Right lobe of liver (tissue), 6 donors: ENCODE data around the gene PELI2. TPM values are rescaled to one million over a fixed set of nuclear protein-coding genes. Genes with fewer than 3 reads are reported as not detected.
A peak's percentile ranks its signal among the peaks of the same experiment; 100 is the strongest.

Source experiments
- ATAC-seq, 4 donors: fragments of 200-7000 bp; cut with Tn5 transposase; one replicate each; pipeline ENCODE4 v1.9.1; 2020; ENCODE audit warnings: mild to moderate bottlenecking in 4 of 4, moderate library complexity in 4 of 4
- DNase-seq, 3 donors: peaks; one replicate each; pipeline ENCODE4 v3.0.0-alpha.2; 2020
- H3K27ac ChIP-seq, 3 donors: fragments of 200-600 bp; one replicate each; pipeline ENCODE4 v1.8.0; 2022
- H3K27me3 ChIP-seq, 2 donors: fragments of 200-600 bp; one replicate each; pipeline ENCODE4 v1.8.0; 2022
- H3K36me3 ChIP-seq, 4 donors: fragments of 200-600 bp; sonication (generic) in 1 of 4; one replicate each; pipeline versions ENCODE4 v1.5.1 to v1.8.0; 2017 to 2022; ENCODE audit warnings: control low read depth in 1 of 4
- H3K4me1 ChIP-seq, 4 donors: fragments of 200-600 bp; sonication (generic) in 1 of 4; one replicate each; pipeline versions ENCODE4 v1.5.1 to v1.8.0; 2017 to 2022; ENCODE audit warnings: control low read depth in 1 of 4
- H3K4me3 ChIP-seq, 3 donors: fragments of 200-600 bp; one replicate each; pipeline ENCODE4 v1.8.0; 2022
- H3K9me3 ChIP-seq, 4 donors: fragments of 200-600 bp; sonication (generic) in 1 of 4; one replicate each; pipeline versions ENCODE4 v1.5.1 to v1.8.0; 2017 to 2022; ENCODE audit warnings: control low read depth in 1 of 4
- POLR2A ChIP-seq: fragments of 450-650 bp; IDR thresholded peaks from one replicate; pipeline ENCODE4 v1.6.1; 2017; ENCODE audit warnings: antibody characterized with exemption, mild to moderate bottlenecking
- WGBS: methylation state at CpG from one replicate; pipeline ENCODE4 v1.1.6; 2018; ENCODE audit warnings: low coverage, low lambda C conversion rate; ENCODE audit not compliant: insufficient coverage; ENCODE audit errors: missing lambda C conversion rate; 5-methylcytosine and 5-hydroxymethylcytosine counted together
- intact Hi-C, 2 donors: fragments of 100-400 bp; cut with DNase I; formaldehyde crosslinking; loops; one replicate each; pipeline versions ENCODE4 v1.11.2 to v1.14.1; 2022
- total RNA-seq, 6 experiments: library from RNA; depleted of rRNA in 2 of 6; stranded (reverse); fragments of >200 nt in 2 of 6; fragmentation: NEBNext Ultra II Directional in 3 of 6; extraction: Animal tissue kit (Norgen Biotek cat#: 25700) in 3 of 6; gene quantifications; one replicate each; pipeline versions ENCODE4 v1.1.0 to v1.2.4, GENCODE V29; 2016 to 2023
- TF ChIP-seq, protein P1 (sequence below), 4 donors: fragments of 200-600 bp in 3 of 4; fragments of 450-650 bp in 1 of 4; IDR thresholded peaks; one replicate each; pipeline versions ENCODE4 v1.5.1 to v1.8.0; 2016 to 2022; ENCODE audit warnings: antibody characterized with exemption in 4 of 4, mild to moderate bottlenecking in 2 of 4
- donor health status: DM: no; HTN: yes; CAD: no.
- donor health status: DM: no; HTN: no; CAD: no.
- donor health status: DM: no; HTN: no; CAD: no.
- donor health status: DM: no; HTN: yes; CAD: no.
- donor health status: DM: no; HTN: yes; CAD: no.

PELI2 gene
- total RNA-seq, 6 experiments from 2014 or later = 1.1 to 3.2 (median 1.9) TPM

DNA sequence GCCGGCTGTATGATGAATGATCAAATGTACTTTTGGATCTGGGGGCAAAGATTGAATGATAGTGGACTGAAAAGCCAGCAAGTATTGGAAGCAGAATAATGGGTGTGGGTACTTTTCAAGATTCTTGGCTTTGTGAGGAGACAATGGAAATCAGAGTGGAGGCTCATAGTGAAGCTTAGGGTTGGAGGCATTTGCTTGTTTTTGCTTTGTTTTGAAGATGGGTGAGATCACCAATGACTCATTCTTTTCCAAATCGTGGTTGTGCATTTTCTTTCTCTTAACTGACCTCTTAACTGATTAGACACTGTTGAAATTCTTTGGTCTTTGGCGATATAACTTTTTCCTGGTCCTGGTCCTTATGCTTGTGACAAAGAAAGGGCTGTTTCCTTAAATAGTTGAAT, 54.4 kb downstream of the PELI2 start:
- 53% methylated on average over 3 of the region's 3 CpGs for WGBS

DNA sequence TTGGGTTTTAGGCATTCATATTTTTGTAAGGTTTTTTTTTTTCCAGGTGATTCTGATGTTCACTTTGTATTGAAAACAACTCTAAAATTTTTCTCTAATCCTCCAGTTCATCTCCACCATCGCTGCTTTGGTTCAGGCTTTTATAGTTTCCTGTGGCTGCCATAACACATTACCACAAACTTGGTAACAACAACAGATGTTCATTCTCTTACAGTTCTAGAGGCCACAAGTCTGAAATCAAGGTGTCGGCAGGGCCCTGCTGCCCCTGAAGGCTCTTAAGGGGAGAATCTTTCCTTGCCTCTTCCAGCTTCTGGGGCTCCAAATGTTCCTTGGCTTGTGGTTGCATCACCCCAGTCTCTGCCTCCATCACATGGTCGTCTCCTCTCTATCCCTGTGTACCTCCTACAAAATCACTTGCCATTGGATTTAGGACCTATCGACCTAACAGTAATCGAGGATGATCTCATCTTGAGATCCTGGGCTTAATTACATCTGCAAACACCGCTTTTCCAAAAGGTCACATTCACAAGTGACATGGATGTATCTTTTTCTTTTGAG, 55.2 kb downstream of the PELI2 start:
- no peaks in the 10 kb centered on the region for H3K9me3 ChIP-seq
- no peak overlapping the region for H3K4me3 ChIP-seq
- no peaks in the 10 kb centered on the region for H3K4me1 ChIP-seq
- WGBS = 75% methylated on average over 6 of the region's 6 CpGs
- no peak for ATAC-seq
- no peak for DNase-seq
- TF ChIP-seq, protein P1, sequence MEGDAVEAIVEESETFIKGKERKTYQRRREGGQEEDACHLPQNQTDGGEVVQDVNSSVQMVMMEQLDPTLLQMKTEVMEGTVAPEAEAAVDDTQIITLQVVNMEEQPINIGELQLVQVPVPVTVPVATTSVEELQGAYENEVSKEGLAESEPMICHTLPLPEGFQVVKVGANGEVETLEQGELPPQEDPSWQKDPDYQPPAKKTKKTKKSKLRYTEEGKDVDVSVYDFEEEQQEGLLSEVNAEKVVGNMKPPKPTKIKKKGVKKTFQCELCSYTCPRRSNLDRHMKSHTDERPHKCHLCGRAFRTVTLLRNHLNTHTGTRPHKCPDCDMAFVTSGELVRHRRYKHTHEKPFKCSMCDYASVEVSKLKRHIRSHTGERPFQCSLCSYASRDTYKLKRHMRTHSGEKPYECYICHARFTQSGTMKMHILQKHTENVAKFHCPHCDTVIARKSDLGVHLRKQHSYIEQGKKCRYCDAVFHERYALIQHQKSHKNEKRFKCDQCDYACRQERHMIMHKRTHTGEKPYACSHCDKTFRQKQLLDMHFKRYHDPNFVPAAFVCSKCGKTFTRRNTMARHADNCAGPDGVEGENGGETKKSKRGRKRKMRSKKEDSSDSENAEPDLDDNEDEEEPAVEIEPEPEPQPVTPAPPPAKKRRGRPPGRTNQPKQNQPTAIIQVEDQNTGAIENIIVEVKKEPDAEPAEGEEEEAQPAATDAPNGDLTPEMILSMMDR (IDR thresholded peaks at IDR 0.05) = no peak
- no peak for TF ChIP-seq POLR2A
- H3K27ac ChIP-seq = no peak overlapping the region
- no peaks in the 10 kb centered on the region for H3K27me3 ChIP-seq
- H3K36me3 ChIP-seq = no peaks in the 10 kb centered on the region
- intact Hi-C loops = no loop called here

More for the DNA sequence above, 54.4 kb downstream of the PELI2 start:
- ATAC-seq (peak in 1 of 4 donors; percentile 57), DNase-seq (no peak)
- no peak overlapping the region for H3K4me3 ChIP-seq
- TF ChIP-seq POLR2A = no peak
- TF ChIP-seq, protein P1 (IDR thresholded peaks at IDR 0.05) = no peak
- H3K9me3 ChIP-seq = no peaks in the 10 kb centered on the region
- H3K27ac ChIP-seq = no peak overlapping the region
- H3K4me1 ChIP-seq = no peaks in the 10 kb centered on the region
- H3K36me3 ChIP-seq = no peaks in the 10 kb centered on the region
- no peaks in the 10 kb centered on the region for H3K27me3 ChIP-seq
- intact Hi-C loops = no loop called here

GRCh38 chr14:56175773-56176172, 57.6 kb downstream of the PELI2 start:
- no peak for TF ChIP-seq POLR2A
- TF ChIP-seq, protein P1 (IDR thresholded peaks at IDR 0.05) = no peak
- DNase-seq (no peak), ATAC-seq (no peak)
- Histone ChIP-seq H3K4me1 (no peaks in the 10 kb centered on the region), H3K27me3 (no peaks in the 10 kb centered on the region), H3K4me3 (no peak overlapping the region), H3K9me3 (no peaks in the 10 kb centered on the region), H3K36me3 (no peaks in the 10 kb centered on the region), H3K27ac (no peak overlapping the region)
- intact Hi-C loops = no loop called here
- 54% methylated on average over 2 of the region's 2 CpGs for WGBS

DNA sequence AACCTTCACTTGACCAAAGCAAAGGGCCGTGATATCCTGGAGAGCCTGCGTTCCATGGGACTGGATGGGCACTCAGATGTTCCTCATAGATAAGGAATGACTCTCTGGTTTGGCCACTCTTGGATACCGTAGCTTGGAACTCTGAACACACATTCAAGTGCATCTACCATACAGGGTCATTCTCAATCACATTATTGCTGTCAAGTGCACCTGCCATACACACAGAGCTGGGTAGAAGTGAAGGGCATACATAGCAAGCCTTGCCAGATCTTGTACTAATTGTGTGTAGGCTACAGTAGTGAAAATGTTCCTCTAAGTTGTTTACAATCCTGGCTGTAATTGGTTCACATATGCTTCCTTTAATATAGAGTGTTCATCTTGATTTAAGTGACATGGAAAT, 58.3 kb downstream of the PELI2 start:
- H3K4me1 ChIP-seq = peaks cover 0 to 3% (median 0%) of the 10 kb centered on the region in 4 donors
- no peaks in the 10 kb centered on the region for H3K9me3 ChIP-seq
- no CpG with 5 or more reads among the region's 3 CpGs for WGBS
- intact Hi-C loops = no loop called here
- no peaks in the 10 kb centered on the region for H3K36me3 ChIP-seq
- ATAC-seq (no peak), DNase-seq (no peak)
- H3K27ac ChIP-seq = no peak overlapping the region
- TF ChIP-seq, protein P1 (IDR thresholded peaks at IDR 0.05) = no peak
- TF ChIP-seq POLR2A = no peak
- no peaks in the 10 kb centered on the region for H3K27me3 ChIP-seq
- H3K4me3 ChIP-seq = no peak overlapping the region

GRCh38 chr14:56177036-56177435, 58.8 kb downstream of the PELI2 start:
- no peak for ATAC-seq
- no peak overlapping the region for H3K27ac ChIP-seq
- H3K4me1 ChIP-seq = peaks cover 0 to 5% (median 0%) of the 10 kb centered on the region in 4 donors
- WGBS = 100% methylated on average over 1 of the region's 2 CpGs
- H3K27me3 ChIP-seq = no peaks in the 10 kb centered on the region
- no peaks in the 10 kb centered on the region for H3K9me3 ChIP-seq
- H3K4me3 ChIP-seq = no peak overlapping the region
- no peaks in the 10 kb centered on the region for H3K36me3 ChIP-seq
- intact Hi-C loops = no loop called here
- TF ChIP-seq POLR2A = no peak
- TF ChIP-seq, protein P1 (IDR thresholded peaks at IDR 0.05) = no peak
- no peak for DNase-seq
